ENCODE results near the gene RGCC.
"Not testable (repeated sequence)": the region's sequence is repeated elsewhere in the genome, so short reads cannot be mapped to it uniquely, and the experiment has no call there.

The RGCC gene

GRCh38 chr13:41428155-41428554 lies 29.2 kb upstream of the RGCC start:
- no peak for DNase-seq
- Histone ChIP-seq H3K27me3 (ENCODE audit: insufficient read depth, low read depth, severe bottlenecking) (no peaks in the 10 kb centered on the region), H3K36me3 (no peaks in the 10 kb centered on the region), H3K4me3 (ENCODE audit: low read depth, low read length) (no peak overlapping the region), H3K27ac (no peak overlapping the region), H3K9me3 (ENCODE audit: severe bottlenecking) (no peaks in the 10 kb centered on the region)
- TF ChIP-seq CTCF (IDR thresholded peaks at IDR 0.05; ENCODE audit: low read depth, low read length): no peak

GRCh38 chr13:41434030-41434429 lies 23.3 kb upstream of the RGCC start:
- not testable (repeated sequence) for H3K36me3 ChIP-seq; H3K9me3 ChIP-seq (ENCODE audit: severe bottlenecking); H3K27me3 ChIP-seq (ENCODE audit: insufficient read depth, low read depth, severe bottlenecking); H3K4me3 ChIP-seq (ENCODE audit: low read depth, low read length); H3K27ac ChIP-seq; DNase-seq

- Histone ChIP-seq H3K9me3 (ENCODE audit: severe bottlenecking) (no peaks in the 10 kb centered on the region), H3K27ac (no peak overlapping the region), H3K27me3 (ENCODE audit: insufficient read depth, low read depth, severe bottlenecking) (no peaks in the 10 kb centered on the region), H3K4me3 (ENCODE audit: low read depth, low read length) (no peak overlapping the region), H3K36me3 (no peaks in the 10 kb centered on the region)
- DNase-seq: no peak
- TF ChIP-seq CTCF (IDR thresholded peaks at IDR 0.05; ENCODE audit: low read depth, low read length): no peak
Measured at GRCh38 chr13:41434831-41435520, 22.4 kb upstream of the RGCC start.

- TF ChIP-seq CTCF (IDR thresholded peaks at IDR 0.05; ENCODE audit: low read depth, low read length): no peak
- DNase-seq: no peak
- Histone ChIP-seq H3K4me3 (ENCODE audit: low read depth, low read length) (no peak overlapping the region), H3K27ac (no peak overlapping the region), H3K9me3 (ENCODE audit: severe bottlenecking) (no peaks in the 10 kb centered on the region), H3K27me3 (ENCODE audit: insufficient read depth, low read depth, severe bottlenecking) (no peaks in the 10 kb centered on the region), H3K36me3 (no peaks in the 10 kb centered on the region)
Measured at GRCh38 chr13:41443969-41444368, 13.4 kb upstream of the RGCC start.

GRCh38 chr13:41452462-41452861 lies 4.9 kb upstream of the RGCC start:
- Histone ChIP-seq H3K27ac (no peak overlapping the region), H3K4me3 (ENCODE audit: low read depth, low read length) (no peak overlapping the region), H3K9me3 (ENCODE audit: severe bottlenecking) (no peaks in the 10 kb centered on the region), H3K36me3 (no peaks in the 10 kb centered on the region), H3K27me3 (ENCODE audit: insufficient read depth, low read depth, severe bottlenecking) (peaks cover 3% of the 10 kb centered on the region)
- no peak for TF ChIP-seq CTCF (IDR thresholded peaks at IDR 0.05; ENCODE audit: low read depth, low read length)
- no peak for DNase-seq

GRCh38 chr13:41453620-41454019 lies 3.7 kb upstream of the RGCC start:
- no peak overlapping the region for H3K27ac ChIP-seq
- no peak overlapping the region for H3K4me3 ChIP-seq (ENCODE audit: low read depth, low read length)
- DNase-seq: no peak
- H3K27me3 ChIP-seq (ENCODE audit: insufficient read depth, low read depth, severe bottlenecking): peaks cover 3% of the 10 kb centered on the region
- no peaks in the 10 kb centered on the region for H3K36me3 ChIP-seq
- TF ChIP-seq CTCF (IDR thresholded peaks at IDR 0.05; ENCODE audit: low read depth, low read length): no peak
- no peaks in the 10 kb centered on the region for H3K9me3 ChIP-seq (ENCODE audit: severe bottlenecking)
